Spleen (tissue), 11 donors: Measurements from ENCODE around the gene TUBB1. TPM values are rescaled to one million over a fixed set of nuclear protein-coding genes. Genes with fewer than 3 reads are reported as not detected.

ENCODE experiments used
- DNase-seq: peaks from one replicate; pipeline ENCODE4 v3.0.0-alpha.2; 2020
- H3K27ac ChIP-seq, 8 donors: fragments of 200-600 bp; sonication (generic) in 7 of 8; 1 replicate in 4 of 8; 2 replicates in 4 of 8; pipeline versions ENCODE4 v1.5.0 to v1.8.0; 2016 to 2021; ENCODE audit warnings: inconsistent platforms in 4 of 8, mild to moderate bottlenecking in 4 of 8, moderate library complexity in 1 of 8
- H3K27me3 ChIP-seq, 7 donors: fragments of 200-600 bp; sonication (generic) in 6 of 7; replicated peaks in 1 of 7; 1 replicate in 4 of 7; 2 replicates in 3 of 7; pipeline versions ENCODE4 v1.5.0 to v1.8.0; 2016 to 2021; ENCODE audit warnings: inconsistent platforms in 3 of 7, mild to moderate bottlenecking in 1 of 7
- H3K36me3 ChIP-seq, 6 donors: fragments of 200-600 bp; sonication (generic) in 5 of 6; 1 replicate in 4 of 6; 2 replicates in 2 of 6; pipeline versions ENCODE4 v1.5.0 to v1.8.0; 2016 to 2021; ENCODE audit warnings: inconsistent platforms in 2 of 6
- H3K4me1 ChIP-seq, 6 donors: fragments of 200-600 bp; sonication (generic) in 5 of 6; 1 replicate in 3 of 6; 2 replicates in 3 of 6; pipeline versions ENCODE4 v1.5.0 to v1.8.0; 2016 to 2021; ENCODE audit warnings: inconsistent platforms in 3 of 6
- H3K4me3 ChIP-seq, 8 donors: fragments of 200-600 bp; sonication (generic) in 7 of 8; 1 replicate in 4 of 8; 2 replicates in 4 of 8; pipeline versions ENCODE4 v1.5.0 to v1.8.0; 2016 to 2021; ENCODE audit warnings: inconsistent platforms in 4 of 8, mild to moderate bottlenecking in 4 of 8, moderate library complexity in 2 of 8
- H3K9me3 ChIP-seq, 8 donors: fragments of 200-600 bp; sonication (generic) in 7 of 8; 1 replicate in 4 of 8; 2 replicates in 4 of 8; pipeline versions ENCODE4 v1.5.0 to v1.8.0; 2016 to 2021; ENCODE audit warnings: inconsistent platforms in 4 of 8
- CTCF ChIP-seq, 11 experiments: fragments of 200-600 bp in 7 of 11; fragments of 450-650 bp in 4 of 11; sonication (generic) in 4 of 11; IDR thresholded peaks in 8 of 11; conservative IDR thresholded peaks in 3 of 11; 1 replicate in 7 of 11; 2 replicates in 4 of 11; pipeline versions ENCODE4 v1.4.0 to v1.8.0; 2016 to 2021; ENCODE audit warnings: antibody characterized with exemption in 11 of 11, inconsistent platforms in 4 of 11, mild to moderate bottlenecking in 1 of 11
- POLR2A ChIP-seq, 3 donors: fragments of 450-650 bp; IDR thresholded peaks; one replicate each; pipeline ENCODE4 v1.5.1; 2017; ENCODE audit warnings: antibody characterized with exemption in 3 of 3, mild to moderate bottlenecking in 1 of 3
- POLR2AphosphoS5 ChIP-seq, 3 donors: sonication (generic); formaldehyde crosslinking; IDR thresholded peaks; one replicate each; pipeline ENCODE4 v1.5.1; 2017; ENCODE audit warnings: antibody characterized with exemption in 3 of 3
- WGBS, 5 donors: extraction: QIAGEN DNeasy Blood & Tissue Kit in 3 of 5; methylation state at CpG; one replicate each; pipeline versions ENCODE4 v1.1.5 to v1.1.7; 2013 to 2018; 5-methylcytosine and 5-hydroxymethylcytosine counted together
- intact Hi-C: fragments of 100-400 bp; cut with DNase I; formaldehyde crosslinking; loops from one replicate; pipeline ENCODE4 v1.15.0; 2023; ENCODE audit warnings: low total_unique reads
- polyA plus RNA-seq, 3 donors: library from polyadenylated mRNA; stranded (reverse); fragments of 200-250 nt; gene quantifications; one replicate each; pipeline ENCODE4 v1.2.1, GENCODE V29; 2013
- total RNA-seq, 7 donors: library from RNA; depleted of rRNA in 3 of 7; stranded (reverse); fragments of >200 nt in 3 of 7; fragmentation: NEBNext Ultra II Directional in 4 of 7; extraction: Animal tissue kit (Norgen Biotek cat#: 25700) in 4 of 7; gene quantifications; one replicate each; pipeline versions ENCODE4 v1.1.0 to v1.2.1, GENCODE V29; 2016 to 2021
- donor health status: healthy with polysubstance abuse.
- donor health status: DM: no; HTN: no; CAD: no; lungs with moderate emphysema.
- donor health status: DM: no; HTN: no; CAD: no.
- donor health status: Bipolar disorder and iron deficiency.
- donor health status: healthy.
- donor health status: DM: no; HTN: no; CAD: no.
- donor health status: DM: yes; HTN: yes; CAD: no.

The TUBB1 gene
- total and polyA plus RNA-seq, 10 donors: 0.63 to 34.3 (median 19.7) TPM

GRCh38 chr20:59018817-59019216 lies 412 bp upstream of the TUBB1 start:
- intact Hi-C loops: no loop called here
- WGBS, 5 donors: 88 to 94% (median 91%) methylated on average over 10 of the region's 10 CpGs
- Histone ChIP-seq H3K36me3 (peaks cover 0 to 37% (median 17%) of the 10 kb centered on the region in 6 donors), H3K27ac (no peak overlapping the region), H3K27me3 (no peaks in the 10 kb centered on the region), H3K9me3 (no peaks in the 10 kb centered on the region), H3K4me1 (peaks cover 9 to 41% (median 27%) of the 10 kb centered on the region in 6 donors), H3K4me3 (no peak overlapping the region)
- TF ChIP-seq POLR2AphosphoS5 (IDR thresholded peaks at IDR 0.05) (peak in 1 of 3 donors; percentile 35), POLR2A (IDR thresholded peaks at IDR 0.05) (no peak), CTCF (IDR thresholded peaks at IDR 0.05 in 8 of 11, conservative IDR thresholded peaks at IDR 0.05 in 3 of 11) (no peak)
- peak; percentile 64 for DNase-seq

- intact Hi-C loops: no loop called here
These were observed 1.8 kb downstream of the TUBB1 start for GRCh38 chr20:59020938-59021551.

GRCh38 chr20:59022754-59023153 lies 3.5 kb downstream of the TUBB1 start:
- peak; percentile 58 for DNase-seq
- Histone ChIP-seq H3K4me1 (peaks cover 0 to 37% (median 20%) of the 10 kb centered on the region in 6 donors), H3K36me3 (peaks cover 0 to 77% (median 50%) of the 10 kb centered on the region in 6 donors), H3K27ac (no peak overlapping the region), H3K9me3 (no peaks in the 10 kb centered on the region), H3K27me3 (no peaks in the 10 kb centered on the region), H3K4me3 (no peak overlapping the region)
- intact Hi-C loops: no loop called here
- TF ChIP-seq POLR2AphosphoS5 (IDR thresholded peaks at IDR 0.05) (peak in 2 of 3 donors; percentile 37 to 57), CTCF (IDR thresholded peaks at IDR 0.05 in 8 of 11, conservative IDR thresholded peaks at IDR 0.05 in 3 of 11) (no peak)
- 94 to 97% (median 96%) methylated on average over 15 of the region's 15 CpGs for WGBS, 5 donors

More at GRCh38 chr20:59020938-59021551, 1.8 kb downstream of the TUBB1 start:
- Histone ChIP-seq H3K4me3 (no peak overlapping the region), H3K36me3 (peaks cover 0 to 60% (median 39%) of the 10 kb centered on the region in 6 donors), H3K27ac (no peak overlapping the region), H3K9me3 (no peaks in the 10 kb centered on the region), H3K27me3 (no peaks in the 10 kb centered on the region), H3K4me1 (peaks cover 9 to 37% (median 23%) of the 10 kb centered on the region in 6 donors)
- no peak for DNase-seq
- 69 to 87% (median 75%) methylated on average over 5 of the region's 5 CpGs for WGBS, 5 donors
- TF ChIP-seq POLR2A (IDR thresholded peaks at IDR 0.05) (no peak), CTCF (IDR thresholded peaks at IDR 0.05 in 8 of 11, conservative IDR thresholded peaks at IDR 0.05 in 3 of 11) (no peak), POLR2AphosphoS5 (IDR thresholded peaks at IDR 0.05) (no peak)

GRCh38 chr20:59023616-59024015 lies 4.4 kb downstream of the TUBB1 start:
- peak; percentile 59 for DNase-seq
- Histone ChIP-seq H3K9me3 (no peaks in the 10 kb centered on the region), H3K4me1 (peaks cover 3 to 42% (median 26%) of the 10 kb centered on the region in 6 donors), H3K4me3 (no peak overlapping the region), H3K27ac (no peak overlapping the region), H3K36me3 (peaks cover 0 to 85% (median 55%) of the 10 kb centered on the region in 6 donors), H3K27me3 (no peaks in the 10 kb centered on the region)
- intact Hi-C loops: no loop called here
- 94 to 98% (median 95%) methylated on average over 13 of the region's 13 CpGs for WGBS, 5 donors
- TF ChIP-seq POLR2AphosphoS5 (IDR thresholded peaks at IDR 0.05) (no peak), POLR2A (IDR thresholded peaks at IDR 0.05) (no peak)
